HG02759 (cell line): ENCODE results near the gene CFAP46.
"Not testable (repeated sequence)": the region's sequence is repeated elsewhere in the genome, so short reads cannot be mapped to it uniquely, and the experiment has no call there.

Experiments
- ATAC-seq: cut with Tn5 transposase; IDR thresholded peaks from one replicate; pipeline ENCODE4 v1.9.1; 2021; ENCODE audit warnings: mild to moderate bottlenecking, moderate library complexity; ENCODE audit not compliant: unreplicated experiment

Gene CFAP46

GRCh38 chr10:132779549-132780294 is 162.6 kb downstream of the CFAP46 start:
- no peak for ATAC-seq

GRCh38 chr10:132777441-132777840 is 164.9 kb downstream of the CFAP46 start:
- no peak for ATAC-seq

GRCh38 chr10:132776821-132777220 is 165.5 kb downstream of the CFAP46 start:
- ATAC-seq = no peak

GRCh38 chr10:132776186-132776585 is 166.2 kb downstream of the CFAP46 start:
- no peak for ATAC-seq

GRCh38 chr10:132774902-132775863 is 167.2 kb downstream of the CFAP46 start:
- no peak for ATAC-seq

GRCh38 chr10:132774181-132774901 is 168.0 kb downstream of the CFAP46 start:
- no peak for ATAC-seq

GRCh38 chr10:132772816-132773215 is 169.6 kb downstream of the CFAP46 start:
- not testable (repeated sequence) for ATAC-seq

GRCh38 chr10:132770061-132771021 is 172.0 kb downstream of the CFAP46 start:
- no peak for ATAC-seq

GRCh38 chr10:132768346-132769248 is 173.8 kb downstream of the CFAP46 start:
- ATAC-seq = no peak

- ATAC-seq = no peak
Observed at GRCh38 chr10:132766291-132766690, 176.1 kb downstream of the CFAP46 start.

- ATAC-seq = no peak
Observed at GRCh38 chr10:132765435-132765834, 176.9 kb downstream of the CFAP46 start.

- no peak for ATAC-seq
Observed at GRCh38 chr10:132764108-132764507, 178.3 kb downstream of the CFAP46 start.

GRCh38 chr10:132763545-132763944 is 178.8 kb downstream of the CFAP46 start:
- no peak for ATAC-seq

GRCh38 chr10:132762267-132762666 is 180.1 kb downstream of the CFAP46 start:
- no peak for ATAC-seq

- ATAC-seq = no peak
Observed at GRCh38 chr10:132761395-132762060, 180.8 kb downstream of the CFAP46 start.

GRCh38 chr10:132758865-132759264 is 183.5 kb downstream of the CFAP46 start:
- ATAC-seq = no peak
